Endothelial cell of umbilical vein (primary cell): Measurements from ENCODE around the gene YWHAG. TPM values are rescaled to one million over a fixed set of nuclear protein-coding genes. Genes with fewer than 3 reads are reported as not detected.

Experiments used
- BruUV-seq: library from RNA; stranded (reverse); fragments of 400-500 nt; replicated peaks from 2 replicates; lab custom pipeline; 2021; lab: Mats Ljungman, UMichigan
- CTCF ChIA-PET: fragments of 300-600, 350-600 bp; sonication (Branson Sonifier 250); formaldehyde crosslinking; loops from one replicate; lab custom pipeline; 2021; ENCODE audit warnings: antibody characterized with exemption, inconsistent platforms; lab: Charles Lee
- POLR2A ChIA-PET: fragments of 300-600, 350-600 bp; sonication (Branson Sonifier 250); formaldehyde crosslinking; loops from one replicate; lab custom pipeline; 2021; ENCODE audit warnings: antibody characterized with exemption, inconsistent platforms; lab: Charles Lee
- DNase-seq: peaks from one replicate; pipeline ENCODE4 v3.0.0-alpha.2; 2011; ENCODE audit warnings: low read depth, low spot score
- FAIRE-seq: peaks from 2 replicates; lab custom pipeline; 2011; peaks lifted over from hg19 to GRCh38; lab: Jason Lieb, UNC
- H2AFZ ChIP-seq: 2 replicates; pipeline ENCODE4 v1.6.0; 2012; ENCODE audit warnings: low read depth, low read length, control low read depth, inconsistent platforms
- H3K27ac ChIP-seq: 2 replicates; pipeline ENCODE4 v1.5.1; 2011; ENCODE audit warnings: low read depth, mild to moderate bottlenecking, control low read depth, low read length, moderate library complexity; ENCODE audit not compliant: insufficient read depth
- H3K27me3 ChIP-seq, 2 experiments: 2 replicates each; pipeline versions ENCODE4 v1.6.0 to v1.6.1; 2011; ENCODE audit warnings: low read length in 2 of 2, mixed read lengths in 1 of 2; ENCODE audit not compliant: control insufficient read depth in 2 of 2, insufficient read depth in 2 of 2
- H3K36me3 ChIP-seq, 2 experiments: 2 replicates in 1 of 2; 3 replicates in 1 of 2; pipeline ENCODE4 v1.5.1; 2011; ENCODE audit warnings: low read length in 2 of 2, mild to moderate bottlenecking in 1 of 2, moderate library complexity in 1 of 2; ENCODE audit not compliant: control insufficient read depth in 2 of 2, insufficient read depth in 2 of 2; ENCODE audit errors: extremely low read depth in 1 of 2
- H3K4me1 ChIP-seq: 3 replicates; pipeline ENCODE4 v1.5.1; 2011; ENCODE audit warnings: mild to moderate bottlenecking, low read length; ENCODE audit not compliant: control insufficient read depth, insufficient read depth; ENCODE audit errors: extremely low read depth
- H3K4me2 ChIP-seq: 2 replicates; pipeline ENCODE4 v1.6.1; 2011; ENCODE audit warnings: low read length, control low read depth, mixed read lengths; ENCODE audit not compliant: insufficient read depth
- H3K4me3 ChIP-seq, 3 experiments: fragments of 200-600 bp in 1 of 3; sonication (generic), shearing (Covaris generic) in 1 of 3; replicated peaks in 1 of 3; 2 replicates each; pipeline ENCODE4 v1.5.1; 2011 to 2016; ENCODE audit warnings: control low read depth in 3 of 3, low read length in 3 of 3, mild to moderate bottlenecking in 2 of 3, inconsistent platforms in 1 of 3, low read depth in 1 of 3, moderate library complexity in 1 of 3; ENCODE audit not compliant: insufficient read depth in 1 of 3
- H3K79me2 ChIP-seq: 2 replicates; pipeline ENCODE4 v1.6.0; 2012; ENCODE audit warnings: low read length, inconsistent platforms; ENCODE audit not compliant: control insufficient read depth, insufficient read depth
- H3K9ac ChIP-seq: replicated peaks from 2 replicates; pipeline ENCODE3; 2011; ENCODE audit warnings: low read length, control low read depth; ENCODE audit not compliant: insufficient read depth; ENCODE audit errors: extremely low read depth
- H3K9me1 ChIP-seq: replicated peaks from 3 replicates; pipeline ENCODE4 v1.6.0; 2011; ENCODE audit warnings: mild to moderate bottlenecking, low read length; ENCODE audit not compliant: control insufficient read depth, insufficient read depth; ENCODE audit errors: extremely low read depth
- H3K9me3 ChIP-seq: replicated peaks from 2 replicates; pipeline ENCODE4 v1.5.1; 2012; ENCODE audit warnings: low read length, inconsistent platforms; ENCODE audit not compliant: control insufficient read depth, insufficient read depth
- H4K20me1 ChIP-seq: replicated peaks from 2 replicates; pipeline ENCODE3; 2011; ENCODE audit warnings: mild to moderate bottlenecking, low read length; ENCODE audit not compliant: control insufficient read depth, insufficient read depth; ENCODE audit errors: extremely low read depth
- CTCF ChIP-seq, 2 donors: IDR thresholded peaks; 1 replicate in 1 of 2; 2 replicates in 1 of 2; pipeline ENCODE4 v1.5.1; 2011; ENCODE audit warnings: low read length in 2 of 2, mild to moderate bottlenecking in 2 of 2, moderate library complexity in 2 of 2, control low read depth in 1 of 2, inconsistent platforms in 1 of 2, low read depth in 1 of 2; ENCODE audit not compliant: insufficient read depth in 1 of 2; ENCODE audit errors: extremely low read depth in 1 of 2
- EZH2 ChIP-seq: IDR thresholded peaks from 2 replicates; pipeline ENCODE4 v1.6.1; 2012; ENCODE audit warnings: borderline replicate concordance, low read depth, mild to moderate bottlenecking, moderate library complexity, low read length, inconsistent platforms; ENCODE audit not compliant: severe bottlenecking
- FOS ChIP-seq: IDR thresholded peaks from 2 replicates; pipeline ENCODE4 v1.6.1; 2011; ENCODE audit warnings: mild to moderate bottlenecking, low read length, moderate library complexity, borderline replicate concordance; ENCODE audit not compliant: insufficient read depth
- GATA2 ChIP-seq: IDR thresholded peaks from 2 replicates; pipeline ENCODE4 v1.7.0; 2011; ENCODE audit warnings: low read depth, mild to moderate bottlenecking, moderate library complexity, mixed read lengths, low read length; ENCODE audit not compliant: insufficient read length, insufficient read depth
- JUN ChIP-seq: IDR thresholded peaks from 2 replicates; pipeline ENCODE4 v1.6.1; 2011; ENCODE audit warnings: borderline replicate concordance, low read depth; ENCODE audit not compliant: insufficient read length, insufficient read depth
- MYC ChIP-seq: IDR thresholded peaks from one replicate; pipeline ENCODE4 v1.6.1; 2011; ENCODE audit warnings: mild to moderate bottlenecking, low read depth, low read length
- POLR2A ChIP-seq: IDR thresholded peaks from 2 replicates; pipeline ENCODE4 v1.6.1; 2012; ENCODE audit warnings: low read depth, mild to moderate bottlenecking, control low read depth, low read length
- POLR2AphosphoS5 ChIP-seq: IDR thresholded peaks from 2 replicates; pipeline ENCODE4 v1.6.1; 2012; ENCODE audit warnings: low read depth, mild to moderate bottlenecking, control low read depth, low read length, moderate library complexity; ENCODE audit not compliant: insufficient read depth
- dilution Hi-C: fragments of 300-500 bp; cut with MboI; formaldehyde crosslinking; loops from one replicate; pipeline ENCODE4 v1.15.0; 2019; ENCODE audit warnings: low sequenced_read_pairs; ENCODE audit not compliant: extremely low pct_ligation_motif_present
- intact Hi-C: fragments of 100-400 bp; cut with micrococcal nuclease; formaldehyde crosslinking; loops from one replicate; pipeline ENCODE4 v1.10.0; 2022
- polyA plus RNA-seq, 4 experiments: library from polyadenylated mRNA; depleted of rRNA in 3 of 4; stranded (reverse) in 3 of 4; unstranded in 1 of 4; fragments of >200 nt; gene quantifications; 2 replicates each; pipeline versions ENCODE4 v1.2.1 to v1.2.3, GENCODE V29; 2011 to 2012; ENCODE audit warnings: missing spikeins in 1 of 4
- total RNA-seq: library from RNA; stranded (reverse); gene quantifications from 2 replicates; pipeline ENCODE4 v1.2.3, GENCODE V29; 2021

YWHAG gene
- total and polyA plus RNA-seq, 2 donors (not counting 3 experiments of a cell fraction or from before 2014, with no cell fraction given) = 55.6 to 205 TPM

DNA sequence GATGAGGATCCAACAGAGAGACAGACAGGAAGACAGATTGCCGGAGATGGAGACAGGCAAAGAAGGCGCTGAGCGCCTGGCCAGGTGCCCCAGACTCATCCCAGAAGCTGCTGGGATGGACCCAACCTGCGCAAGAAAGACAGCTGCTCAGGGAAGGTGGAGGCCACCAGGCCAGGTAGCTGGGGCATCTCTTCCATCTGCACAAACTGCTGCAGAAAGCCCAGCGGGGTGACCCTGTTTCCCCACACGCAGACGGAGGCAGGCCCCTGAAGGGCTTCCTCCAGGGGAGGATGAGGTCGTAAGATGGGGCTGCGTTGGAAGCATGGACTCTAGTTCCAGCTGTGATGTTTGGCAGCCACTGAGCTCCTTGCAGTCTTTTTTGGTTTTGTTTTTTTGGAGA, 16.5 kb upstream of the YWHAG start:
- peaks cover 15% of the 10 kb centered on the region for H3K4me1 ChIP-seq
- ChIA-PET POLR2A (interaction anchor here (0.6 kb wide), 1 partner anchor 208 kb away, joined by 3 read pairs; no protein-coding TSS in a partner anchor), CTCF (interaction anchor here (0.9 to 1.3 kb wide), 2 partner anchors 8 to 18 kb away, joined by 3 read pairs; no protein-coding TSS in a partner anchor)
- H3K9me3 ChIP-seq = no peaks in the 10 kb centered on the region
- H3K27ac ChIP-seq = no peak overlapping the region
- no peaks in the 10 kb centered on the region for H3K79me2 ChIP-seq
- H3K9ac ChIP-seq = no peak overlapping the region
- DNase-seq = no peak
- no peaks in the 10 kb centered on the region for H3K9me1 ChIP-seq
- H3K4me2 ChIP-seq = no peak overlapping the region
- H3K36me3 ChIP-seq = no peaks in the 10 kb centered on the region
- dilution Hi-C loops = no loop called here
- TF ChIP-seq CTCF (IDR thresholded peaks at IDR 0.05; ENCODE audit: extremely low read depth in 1 of 2, insufficient read depth in 1 of 2, low read depth in 1 of 2, low read length in 2 of 2) = no peak
- TF ChIP-seq JUN = no peak
- no peak for TF ChIP-seq EZH2
- no peak for TF ChIP-seq POLR2A
- TF ChIP-seq MYC = no peak
- TF ChIP-seq GATA2 = no peak
- no peak for TF ChIP-seq POLR2AphosphoS5
- no peak for TF ChIP-seq FOS
- H4K20me1 ChIP-seq = no peaks in the 10 kb centered on the region
- no peak overlapping the region for H3K4me3 ChIP-seq
- no peak overlapping the region for H2AFZ ChIP-seq
- no peak for FAIRE-seq
- no peaks in the 10 kb centered on the region for H3K27me3 ChIP-seq
- no TSS peak for BruUV-seq
- intact Hi-C loops = no loop called here
